GM19467 (cell line): Measurements from ENCODE around the gene KMT2E.

Experiments
- ATAC-seq: cut with Tn5 transposase; IDR thresholded peaks from one replicate; pipeline ENCODE4 v1.9.1; 2021; ENCODE audit warnings: mild to moderate bottlenecking, moderate library complexity; ENCODE audit not compliant: unreplicated experiment

The KMT2E gene

DNA sequence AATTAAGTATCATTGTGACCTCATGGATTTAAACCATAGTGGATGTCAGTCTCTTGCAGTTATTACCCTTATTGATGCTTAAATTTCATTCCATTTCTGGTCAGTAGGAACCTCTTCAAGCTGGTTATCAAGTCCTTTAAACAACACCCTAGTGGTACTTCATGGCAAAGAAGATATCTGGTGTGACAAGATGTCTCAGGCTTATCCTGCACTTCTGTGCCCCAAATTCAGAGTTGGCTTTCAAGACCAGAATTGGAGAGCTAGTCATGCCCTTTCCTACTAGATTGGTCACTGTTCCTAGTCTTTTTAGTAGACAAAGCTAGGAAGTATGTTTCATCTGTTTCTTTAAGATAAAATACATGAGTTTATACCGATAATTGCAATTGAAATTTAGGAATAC, 54.9 kb downstream of the KMT2E start:
- no peak for ATAC-seq

DNA sequence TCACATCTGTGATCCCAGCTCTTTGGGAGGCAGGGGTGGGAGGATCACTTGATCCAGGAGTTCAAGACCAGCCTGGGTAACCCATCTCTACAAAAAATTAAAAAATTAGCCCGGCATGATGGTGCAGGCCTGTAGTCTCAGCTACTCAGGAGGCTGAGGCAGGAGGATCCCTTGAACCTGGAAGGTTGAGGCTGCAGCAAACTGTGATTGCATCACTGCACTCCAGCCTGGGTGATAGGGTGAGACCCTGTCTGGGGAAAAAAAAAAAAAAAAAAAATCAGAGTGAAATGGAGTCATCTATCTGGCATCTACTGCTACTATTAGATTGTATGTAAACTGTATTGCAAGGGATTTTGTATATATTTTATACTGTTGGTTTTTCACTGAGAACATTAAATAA, 59.1 kb downstream of the KMT2E start:
- ATAC-seq, result no peak

DNA sequence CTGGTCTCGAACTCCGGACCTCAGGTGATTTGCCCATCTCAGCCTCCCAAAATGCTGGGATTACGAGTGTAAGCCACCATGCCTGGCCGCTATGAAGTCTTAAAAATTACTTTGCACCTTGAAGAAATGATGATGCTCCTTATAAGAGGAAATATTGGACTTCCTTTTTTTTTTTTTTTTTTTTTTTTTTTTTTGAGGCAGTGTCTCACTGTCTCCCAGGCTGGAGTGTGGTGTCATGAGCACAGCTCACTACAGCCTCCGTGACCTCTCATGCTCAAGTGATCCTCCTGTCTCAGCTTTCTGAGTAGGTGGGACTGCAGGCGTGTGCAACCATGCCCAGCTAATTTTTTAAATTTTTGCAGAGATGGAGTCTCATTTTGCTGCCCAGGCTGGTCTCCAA, 65.3 kb downstream of the KMT2E start:
- no peak for ATAC-seq

DNA sequence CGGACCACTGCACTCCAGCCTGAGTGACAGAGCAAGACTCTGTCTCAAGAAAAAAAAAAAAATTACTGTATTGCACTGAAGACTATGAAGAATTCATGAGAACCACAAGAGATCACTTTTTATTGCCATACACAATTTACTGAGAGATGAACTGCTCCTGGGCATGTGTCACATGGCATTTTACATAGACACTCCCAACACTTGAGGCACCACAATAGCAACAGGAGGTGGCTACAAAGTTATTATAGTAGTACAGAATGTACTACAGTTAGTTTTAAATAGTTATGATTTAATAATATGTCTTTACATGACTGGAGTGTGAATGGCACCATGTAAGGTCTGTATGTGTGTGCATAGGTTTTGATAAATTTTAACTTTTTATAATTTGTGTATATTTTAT, 70.6 kb downstream of the KMT2E start:
- ATAC-seq, result no peak

DNA sequence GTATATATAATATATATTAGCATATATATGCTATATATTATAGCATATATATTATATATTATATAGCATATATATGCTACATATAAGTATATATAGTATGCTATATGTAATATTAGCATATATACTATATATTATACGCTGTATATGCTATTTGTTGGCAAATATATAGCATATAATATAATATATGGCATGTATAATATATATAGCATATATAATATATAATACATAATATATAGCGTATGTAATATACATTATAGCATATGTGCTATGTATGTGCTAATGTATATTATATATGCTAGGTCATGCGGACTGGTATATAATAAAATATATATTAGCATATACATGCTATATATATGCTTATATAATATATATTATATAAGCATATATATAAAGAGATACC, 72.8 kb downstream of the KMT2E start:
- ATAC-seq, result no peak

DNA sequence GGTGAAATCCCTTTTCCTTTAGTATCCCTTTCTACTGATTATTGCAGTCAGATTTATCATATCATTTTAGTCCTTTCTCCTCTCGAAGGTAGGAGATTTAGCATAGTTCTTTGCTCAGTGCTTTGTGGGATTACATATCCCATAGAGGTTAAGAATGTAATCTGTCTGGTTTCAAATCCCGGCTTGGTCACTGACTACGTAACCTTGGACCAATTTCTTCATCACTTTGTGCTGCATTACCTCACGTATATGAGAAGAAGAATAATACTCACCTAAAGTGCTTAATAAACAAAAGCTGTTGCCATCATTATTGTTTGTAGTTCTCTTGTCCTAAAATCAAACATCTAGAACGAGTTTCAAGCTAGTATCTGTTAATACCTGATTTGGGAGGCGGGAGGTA, 74.0 kb downstream of the KMT2E start:
- no peak for ATAC-seq

DNA sequence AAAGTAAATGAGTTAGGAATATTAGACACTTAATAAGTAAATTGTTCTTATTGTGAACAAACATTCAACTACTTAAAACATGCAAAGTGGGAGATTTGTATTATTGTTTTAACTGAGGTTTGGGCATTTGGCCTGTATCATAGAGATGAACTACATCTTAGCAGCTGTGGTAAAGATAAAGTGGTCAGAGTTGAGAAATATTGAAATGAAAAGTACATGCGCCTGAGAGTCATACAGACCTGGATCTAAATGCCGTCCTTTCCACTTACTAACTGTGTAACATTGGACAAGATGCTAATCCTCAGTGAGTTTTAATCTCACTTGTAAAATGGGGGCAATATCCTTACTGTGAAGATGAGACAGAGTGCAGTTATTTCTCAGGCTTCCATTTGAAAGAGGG, 74.5 kb downstream of the KMT2E start:
- ATAC-seq, result no peak

DNA sequence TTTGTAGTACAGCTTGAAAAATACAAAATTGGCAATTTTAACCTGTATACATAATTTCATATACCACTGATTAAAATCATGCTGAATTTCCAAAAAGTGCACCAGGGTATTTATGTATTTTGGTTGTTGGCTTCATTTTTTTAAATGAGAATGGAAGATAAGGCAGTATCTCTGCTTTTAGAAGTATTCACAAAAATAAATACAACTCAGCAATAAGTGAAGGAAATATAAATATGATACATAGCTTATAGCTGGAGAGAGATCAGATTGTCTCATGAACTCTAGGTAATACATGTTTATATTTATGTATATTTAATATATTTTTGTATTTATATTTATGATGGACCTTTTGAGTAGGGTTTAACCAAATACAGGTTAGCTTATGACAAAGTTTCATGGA, 81.0 kb downstream of the KMT2E start:
- no peak for ATAC-seq

DNA sequence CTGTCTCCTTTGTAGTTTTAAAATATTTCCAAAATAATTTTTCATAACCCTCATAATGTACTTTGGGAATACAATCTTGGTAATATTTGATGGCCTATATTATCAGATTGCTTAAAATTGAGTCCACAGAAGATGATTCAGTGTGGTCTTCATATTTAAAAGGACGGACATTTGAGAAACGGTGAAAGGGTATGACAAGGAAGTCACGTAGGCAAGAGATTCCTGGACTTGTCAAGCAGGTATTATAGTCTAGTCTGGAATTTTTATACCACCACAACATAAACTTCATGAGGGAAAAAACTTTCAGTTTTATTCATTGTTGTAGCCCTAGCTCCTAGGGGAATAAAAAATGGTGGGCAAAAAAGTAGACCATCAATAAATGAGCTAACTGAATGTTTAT, 82.3 kb downstream of the KMT2E start:
- no peak for ATAC-seq

DNA sequence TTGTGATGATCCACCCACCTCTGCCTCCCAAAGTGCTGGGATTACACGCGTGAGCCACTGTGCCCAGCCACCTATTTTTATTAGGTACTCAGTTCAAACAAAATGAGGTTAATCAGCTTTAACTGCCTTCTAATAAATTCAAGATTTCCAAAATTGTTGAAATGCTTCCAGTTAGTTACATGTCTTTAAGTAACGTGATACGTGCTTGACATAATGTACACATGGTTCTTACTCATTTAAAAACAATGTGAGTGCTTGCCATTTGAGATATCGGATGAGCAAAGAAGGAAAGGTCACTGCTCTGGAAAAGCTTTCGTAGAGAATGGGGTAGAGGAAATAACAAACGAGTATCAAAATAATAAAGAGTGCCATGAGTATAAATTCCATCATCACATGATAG, 83.6 kb downstream of the KMT2E start:
- ATAC-seq, result no peak

DNA sequence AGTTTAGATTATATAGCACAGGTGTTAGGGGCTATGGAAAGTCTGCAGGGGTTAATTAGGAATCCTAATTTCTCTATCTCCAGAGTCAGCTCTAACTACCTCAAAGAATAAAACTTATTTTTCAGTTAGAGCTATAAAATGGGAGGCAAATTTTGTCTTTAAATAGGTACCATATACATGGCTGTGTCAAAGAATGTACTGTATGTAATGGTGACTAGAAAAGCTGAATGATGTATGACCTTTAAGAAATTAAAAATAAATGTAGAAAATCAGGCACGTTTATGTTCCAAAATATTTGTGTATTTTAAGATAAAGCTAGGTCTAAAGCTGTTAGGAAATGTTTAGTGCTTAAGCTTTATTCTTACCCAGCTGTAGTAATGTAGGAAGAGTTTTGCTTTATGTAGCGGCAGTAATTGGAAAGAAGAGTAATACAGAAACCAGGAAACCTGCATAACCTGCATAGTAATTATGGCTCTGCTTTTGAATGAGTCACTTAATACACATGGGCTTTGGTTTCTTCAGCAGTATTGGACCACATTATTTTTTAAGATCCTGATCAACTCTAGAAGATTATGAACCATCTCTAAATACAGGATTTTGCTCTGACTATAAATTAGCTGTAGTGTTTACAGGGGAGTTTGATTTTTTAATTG, 85.0 kb downstream of the KMT2E start:
- peak; percentile 58 for ATAC-seq

DNA sequence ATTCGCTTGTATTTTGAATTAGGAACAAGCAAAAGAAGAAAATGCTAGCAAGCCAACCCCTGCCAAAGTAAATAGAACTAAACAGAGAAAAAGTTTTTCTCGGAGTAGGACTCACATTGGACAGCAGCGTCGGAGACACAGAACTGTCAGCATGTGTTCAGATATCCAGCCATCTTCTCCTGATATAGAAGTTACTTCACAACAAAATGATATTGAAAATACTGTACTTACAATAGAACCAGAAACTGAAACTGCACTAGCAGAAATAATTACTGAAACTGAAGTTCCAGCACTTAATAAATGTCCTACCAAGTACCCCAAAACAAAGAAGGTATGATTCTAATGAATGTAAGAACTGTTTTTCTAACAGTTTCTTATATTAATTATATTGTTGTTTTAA, 87.9 kb downstream of the KMT2E start:
- ATAC-seq, result no peak

DNA sequence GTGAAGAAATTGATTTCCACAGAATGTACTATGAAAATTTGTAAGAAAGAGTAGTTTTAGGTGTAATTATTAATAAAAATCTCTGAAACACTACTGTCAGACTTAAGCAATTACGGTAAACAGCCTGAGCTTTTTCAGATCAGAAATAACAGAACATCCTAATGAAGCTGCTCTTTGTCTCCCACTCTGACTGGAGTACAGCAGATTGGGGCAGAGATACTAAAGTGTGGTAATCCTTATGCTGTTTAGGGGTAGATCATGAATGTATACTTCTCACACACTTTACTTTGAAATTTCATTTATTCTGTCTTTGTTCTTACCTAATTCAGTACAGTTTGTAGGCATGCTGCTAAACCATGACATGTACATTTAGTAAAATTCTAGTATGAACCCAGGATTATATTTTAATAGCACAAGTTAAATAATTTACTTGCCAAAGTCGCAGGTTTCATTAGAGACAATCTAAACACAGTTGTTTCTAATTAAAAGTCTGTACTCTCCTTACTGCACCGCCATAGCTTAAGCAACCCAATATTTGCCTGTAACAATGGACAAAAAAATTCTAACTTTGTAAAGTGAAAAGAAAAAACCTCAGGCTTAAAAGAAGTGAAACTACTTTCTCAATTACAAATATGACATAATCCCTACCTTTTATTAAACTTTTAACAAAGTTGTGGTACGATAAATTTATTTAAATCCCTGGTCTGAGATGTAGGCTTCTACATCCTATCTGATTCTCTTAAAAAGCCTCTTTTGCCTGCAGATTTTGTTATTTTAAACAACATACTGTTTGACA, 88.8 kb downstream of the KMT2E start:
- ATAC-seq, result no peak

DNA sequence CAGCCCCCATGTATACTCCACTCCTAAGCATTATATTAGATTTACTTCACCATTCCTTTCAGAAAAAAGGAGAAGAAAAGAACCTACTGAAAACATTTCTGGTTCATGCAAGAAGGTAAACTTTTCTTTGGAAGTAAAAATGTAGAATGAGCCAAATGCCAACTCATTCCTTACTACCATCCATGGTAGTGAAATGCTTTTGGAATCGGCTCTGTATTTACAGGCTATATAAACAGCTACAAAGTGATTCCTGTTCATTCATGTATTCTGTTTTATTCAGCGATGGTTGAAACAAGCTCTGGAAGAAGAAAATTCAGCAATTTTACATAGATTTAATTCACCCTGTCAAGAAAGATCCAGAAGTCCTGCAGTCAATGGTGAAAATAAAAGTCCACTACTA, 91.6 kb downstream of the KMT2E start:
- no peak for ATAC-seq

DNA sequence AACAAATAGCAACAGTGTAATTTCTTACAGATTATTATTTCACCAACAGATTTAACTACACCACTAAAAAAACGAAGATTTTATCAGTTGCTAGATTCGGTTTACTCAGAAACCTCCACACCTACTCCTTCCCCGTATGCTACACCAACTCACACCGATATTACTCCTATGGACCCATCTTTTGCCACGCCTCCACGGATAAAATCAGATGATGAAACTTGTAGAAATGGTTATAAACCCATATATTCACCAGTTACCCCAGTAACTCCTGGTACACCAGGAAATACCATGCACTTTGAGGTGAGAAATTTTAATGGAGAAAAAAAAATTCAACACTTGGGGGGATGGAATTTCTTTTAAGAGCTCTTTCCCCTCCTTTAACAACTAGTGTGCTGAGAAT, 92.5 kb downstream of the KMT2E start:
- ATAC-seq, result no peak

DNA sequence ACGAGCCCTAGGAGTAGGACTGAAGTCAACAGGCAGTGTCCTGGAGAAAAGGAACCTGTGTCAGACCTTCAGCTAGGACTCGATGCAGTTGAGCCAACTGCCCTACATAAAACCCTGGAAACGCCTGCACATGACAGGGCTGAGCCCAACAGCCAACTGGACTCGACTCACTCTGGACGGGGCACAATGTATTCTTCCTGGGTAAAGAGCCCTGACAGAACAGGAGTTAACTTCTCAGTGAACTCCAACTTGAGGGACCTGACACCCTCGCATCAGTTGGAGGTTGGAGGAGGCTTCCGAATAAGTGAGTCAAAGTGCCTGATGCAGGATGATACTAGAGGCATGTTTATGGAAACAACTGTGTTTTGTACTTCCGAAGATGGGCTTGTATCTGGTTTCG, 93.5 kb downstream of the KMT2E start:
- ATAC-seq, result no peak

DNA sequence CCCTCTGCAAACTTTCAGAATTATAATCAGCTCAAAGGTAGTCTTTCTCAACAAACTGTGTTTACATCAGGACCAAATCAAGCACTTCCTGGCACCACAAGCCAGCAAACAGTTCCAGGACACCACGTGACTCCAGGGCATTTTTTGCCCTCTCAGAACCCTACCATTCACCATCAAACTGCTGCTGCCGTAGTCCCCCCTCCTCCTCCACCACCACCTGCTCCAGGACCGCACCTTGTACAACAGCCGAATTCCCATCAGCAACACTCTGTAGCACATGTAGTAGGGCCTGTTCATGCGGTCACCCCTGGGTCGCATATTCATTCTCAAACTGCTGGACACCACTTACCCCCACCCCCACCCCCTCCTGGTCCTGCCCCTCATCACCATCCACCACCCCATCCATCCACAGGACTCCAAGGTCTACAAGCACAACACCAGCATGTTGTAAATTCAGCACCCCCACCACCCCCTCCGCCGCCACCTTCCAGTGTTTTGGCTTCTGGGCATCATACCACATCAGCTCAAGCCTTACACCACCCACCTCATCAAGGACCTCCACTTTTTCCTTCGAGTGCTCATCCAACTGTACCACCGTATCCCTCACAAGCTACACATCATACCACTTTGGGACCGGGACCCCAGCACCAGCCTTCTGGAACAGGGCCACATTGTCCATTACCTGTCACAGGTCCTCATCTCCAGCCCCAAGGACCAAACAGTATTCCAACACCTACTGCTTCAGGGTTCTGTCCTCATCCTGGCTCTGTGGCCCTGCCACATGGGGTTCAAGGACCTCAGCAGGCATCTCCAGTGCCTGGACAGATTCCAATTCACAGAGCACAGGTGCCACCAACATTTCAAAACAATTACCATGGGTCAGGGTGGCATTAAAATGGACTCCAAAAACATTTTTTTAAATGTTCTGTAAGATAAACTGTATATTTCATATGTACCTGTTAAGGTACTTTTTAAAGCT, 98.7 kb downstream of the KMT2E start:
- ATAC-seq, result no peak

DNA sequence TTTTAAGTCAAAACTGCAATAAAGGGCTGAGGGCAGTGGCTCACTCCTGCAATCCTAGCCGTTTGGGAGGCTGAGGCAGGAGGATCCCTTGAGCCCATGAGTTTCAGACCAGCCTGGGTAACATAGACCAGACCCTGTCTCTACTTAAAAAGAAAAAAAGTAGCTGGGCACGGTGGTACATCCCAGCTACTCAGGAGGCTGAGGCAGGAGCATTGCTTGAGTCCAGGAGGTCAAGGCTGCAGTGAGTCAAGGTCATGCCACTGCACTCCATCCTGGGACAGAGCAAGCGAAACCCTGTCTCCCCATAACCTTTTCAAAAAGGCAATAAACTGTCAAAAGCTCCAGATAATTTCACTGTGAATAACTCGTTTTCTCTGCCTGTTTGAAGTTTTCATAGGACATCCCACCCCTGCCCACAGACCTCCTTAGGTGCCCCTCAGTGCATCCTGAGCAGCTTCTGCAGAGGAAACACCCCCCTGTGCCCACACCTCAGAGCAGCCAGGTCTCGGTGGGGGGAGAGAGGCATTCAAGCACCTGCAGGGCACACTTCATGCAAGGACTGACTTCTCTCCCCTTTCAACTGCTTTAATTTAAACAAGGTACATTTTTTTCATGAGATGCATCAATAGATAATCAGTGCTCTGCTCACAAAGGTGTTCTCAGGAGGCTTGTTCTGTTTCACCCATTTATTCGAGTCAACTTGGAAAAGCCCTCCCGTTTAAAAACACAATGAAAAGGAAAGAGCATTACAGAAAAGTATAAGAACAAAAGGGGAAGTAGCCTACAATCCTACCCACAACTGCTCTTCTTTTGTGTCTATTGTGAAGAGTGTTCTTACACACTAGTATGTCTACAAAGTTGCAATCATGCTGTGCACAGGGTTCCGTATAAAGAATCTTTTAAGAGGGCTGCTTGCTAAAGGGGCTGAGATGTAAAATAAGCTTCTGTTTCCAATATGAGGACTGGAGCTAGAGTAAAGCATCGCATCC, 104.9 kb downstream of the KMT2E start:
- no peak for ATAC-seq

DNA sequence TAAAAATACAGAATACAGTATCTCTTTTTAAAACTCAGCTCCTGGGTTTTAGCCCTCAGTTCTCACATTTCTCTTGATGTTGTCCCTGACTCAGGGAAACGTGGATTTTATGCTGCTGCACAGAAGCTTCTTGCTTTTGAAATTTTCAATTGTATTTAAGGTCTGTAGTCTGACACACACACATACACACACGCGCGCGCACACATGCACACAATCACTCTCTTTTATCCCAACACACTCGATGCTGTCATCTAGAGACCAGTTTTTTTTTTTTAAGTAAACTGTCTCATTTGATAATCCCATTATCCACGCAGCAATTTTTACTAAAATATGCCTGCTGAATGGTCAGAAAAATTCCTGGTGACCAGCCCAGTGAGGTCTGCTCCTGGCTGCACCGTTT, 108.6 kb downstream of the KMT2E start:
- ATAC-seq, result no peak

DNA sequence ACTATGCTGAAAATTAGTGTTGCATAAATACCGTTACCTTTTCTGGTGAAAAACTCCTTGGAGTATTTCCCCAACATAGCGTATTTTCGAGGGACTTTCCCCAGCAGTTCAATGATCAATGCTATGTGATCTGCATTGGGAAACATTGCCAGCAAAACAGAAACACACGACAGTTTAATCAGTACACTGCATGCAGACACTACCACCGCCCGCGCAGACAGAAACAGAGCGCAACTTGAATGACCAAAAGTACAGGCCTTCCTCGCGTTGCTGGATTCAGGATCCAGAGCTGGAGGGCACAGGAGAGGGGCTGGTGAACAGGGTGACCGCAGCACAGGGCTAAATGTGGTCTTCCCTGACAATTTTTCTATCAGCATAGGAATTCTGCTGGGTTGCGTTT, 111.7 kb downstream of the KMT2E start:
- ATAC-seq, result no peak
